Caki2 (cell line): ENCODE data around the gene ANGPTL2. TPM values are rescaled to one million over a fixed set of nuclear protein-coding genes. Genes with fewer than 3 reads are reported as not detected.

Experiments
- DNase-seq: peaks from one replicate; pipeline ENCODE4 v3.0.0-alpha.2; 2015; ENCODE audit warnings: low read depth
- in situ Hi-C: cut with HindIII; loops from 2 replicates; pipeline ENCODE4 v1.10.0; 2016; ENCODE audit warnings: low sequenced_read_pairs, low pct_unique_long_range_greater_than_20kb, mixed read lengths
- total RNA-seq: library from RNA; depleted of rRNA; stranded (reverse); fragments of >200 nt; shearing (Covaris generic); gene quantifications from 2 replicates; pipeline ENCODE4 v1.2.3, GENCODE V29; 2014; ENCODE audit warnings: low replicate concordance; rRNA removed

The ANGPTL2 gene
- total RNA-seq, 1 experiment from 2014 or later = 1.0 TPM

DNA sequence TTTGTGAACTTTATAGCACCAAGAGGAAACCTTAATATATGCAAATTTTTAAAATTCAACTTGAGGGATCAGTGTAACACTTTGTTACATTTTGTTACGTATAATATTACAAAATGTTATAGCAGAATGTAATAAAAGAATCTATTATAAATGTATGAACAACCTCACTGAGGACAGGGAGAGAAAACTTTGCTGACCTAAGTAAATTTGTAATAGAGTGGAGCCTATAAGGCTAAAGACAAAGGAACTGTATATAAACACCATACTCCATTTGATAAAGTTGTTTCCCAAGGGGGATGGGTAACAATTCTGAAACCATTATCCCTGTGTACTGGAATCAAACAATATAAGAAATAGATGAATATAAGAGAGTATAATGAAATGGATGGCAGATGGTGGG, 77.3 kb downstream of the ANGPTL2 start:
- no peak for DNase-seq
- in situ Hi-C loops = no loop called here

DNA sequence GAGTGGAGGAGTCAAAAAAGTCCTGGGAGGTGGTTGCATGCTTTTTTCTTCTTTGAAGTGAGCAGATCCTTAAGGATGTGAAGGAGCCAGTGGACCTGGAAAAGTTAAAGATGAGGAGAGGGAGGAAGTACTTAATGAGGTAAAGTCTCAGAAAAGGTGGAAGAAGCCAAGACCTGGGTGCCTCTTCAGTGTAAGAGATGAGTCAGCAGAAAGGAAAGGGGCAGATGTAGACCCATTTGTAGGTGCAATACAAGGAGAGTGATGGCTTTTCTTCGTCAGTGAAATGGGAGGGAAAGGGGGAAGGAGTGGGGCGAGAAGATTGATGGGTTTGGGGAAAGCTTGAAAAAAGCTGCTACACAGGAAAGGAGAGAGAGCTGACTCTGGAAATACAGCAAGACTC, 82.9 kb downstream of the ANGPTL2 start:
- in situ Hi-C loops = no loop called here
- no peak for DNase-seq

DNA sequence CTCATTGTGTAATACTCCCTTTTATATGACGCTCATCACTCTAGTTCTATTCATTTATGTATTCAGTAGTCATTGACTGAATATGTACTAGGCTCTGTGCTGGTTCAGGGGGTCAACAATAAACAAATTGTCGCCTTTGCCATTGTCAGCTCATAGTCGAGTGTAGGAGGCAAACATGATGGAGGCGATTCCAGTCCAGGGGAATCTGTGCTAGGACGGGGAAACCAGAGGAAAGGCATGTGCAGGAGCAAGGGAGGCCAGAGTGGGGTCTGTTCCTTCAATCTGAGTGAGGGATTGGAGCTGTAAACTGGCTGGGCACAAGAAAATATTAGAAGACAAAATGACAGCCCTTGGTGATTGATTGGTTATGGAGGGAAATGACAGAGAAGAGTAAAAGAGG, 83.9 kb downstream of the ANGPTL2 start:
- DNase-seq = no peak
- in situ Hi-C loops = no loop called here

Other genes starting within 250 kb of the ANGPTL2 start
- gene RALGPS1, start 207.9 kb downstream of the ANGPTL2 start, total RNA-seq = 0.95 and 3.0 TPM in 2 replicates
- 2.0 and 6.4 TPM in 2 replicates for gene GARNL3, start 142.1 kb upstream of the ANGPTL2 start, total RNA-seq